GM21367 (cell line): ENCODE data around the gene OBSCN.

ENCODE experiments used
- ATAC-seq: cut with Tn5 transposase; IDR thresholded peaks from one replicate; pipeline ENCODE4 v1.9.1; 2021; ENCODE audit not compliant: unreplicated experiment

Gene OBSCN

GRCh38 chr1:228350831-228351781 is 143.3 kb downstream of the OBSCN start:
- no peak for ATAC-seq

DNA sequence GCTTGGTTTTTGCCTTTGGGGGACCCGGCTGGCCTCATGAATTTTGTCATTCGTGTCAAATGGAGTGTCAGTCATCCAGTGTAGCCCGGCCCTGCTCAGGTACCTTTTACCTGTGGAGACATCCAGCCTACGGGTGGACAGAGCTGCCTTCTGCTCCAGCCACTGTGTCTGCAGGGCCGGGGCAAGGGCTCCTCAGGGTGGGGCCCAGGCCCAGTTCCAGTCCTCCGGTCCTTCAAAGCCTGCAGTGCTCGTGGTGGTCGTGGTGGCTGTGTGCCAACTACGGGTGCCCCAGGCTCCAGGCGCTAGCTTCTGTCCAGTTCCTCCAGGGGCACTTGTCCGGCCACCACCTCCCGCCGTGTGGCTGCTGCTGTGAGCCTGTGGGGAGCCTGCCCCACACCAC is 144.0 kb downstream of the OBSCN start:
- ATAC-seq: no peak

DNA sequence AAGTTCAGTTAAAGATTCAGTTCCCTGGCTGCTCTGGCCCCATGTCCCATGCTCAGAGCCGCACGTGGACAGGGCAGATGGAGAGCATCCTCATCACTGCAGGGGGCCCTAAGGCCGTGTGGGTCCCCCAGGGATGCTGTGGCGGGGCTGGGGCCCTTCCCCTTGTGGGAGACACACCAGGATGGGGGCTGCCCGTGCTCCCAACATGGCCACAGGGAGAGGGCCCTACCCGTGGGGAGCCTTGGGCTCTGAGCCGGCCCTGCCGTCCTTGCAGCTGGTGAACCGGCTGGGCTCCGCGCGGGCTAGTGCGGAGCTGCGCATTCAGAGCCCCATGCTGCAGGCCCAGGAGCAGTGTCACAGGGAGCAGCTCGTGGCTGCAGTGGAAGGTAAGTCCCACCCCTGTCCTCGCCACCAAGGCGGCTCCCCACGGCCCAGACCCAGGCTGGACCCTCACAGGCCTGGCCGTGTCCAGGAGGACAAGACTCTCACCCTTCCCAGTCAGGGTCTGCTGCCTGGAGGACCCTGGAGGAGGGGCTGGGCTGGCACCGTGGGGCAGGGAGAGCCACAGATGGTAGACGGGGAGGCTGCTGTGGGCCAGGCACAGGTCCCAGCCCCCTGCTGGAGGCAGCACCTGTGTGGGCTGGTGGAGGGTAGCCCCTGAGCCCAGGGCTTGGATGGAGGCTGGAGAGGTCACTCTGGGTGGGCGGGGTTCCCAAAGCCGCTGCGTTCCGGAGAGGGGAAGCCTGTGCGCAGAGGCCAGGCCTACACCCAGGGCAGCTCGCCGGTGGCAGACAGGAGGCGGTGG is 145.0 kb downstream of the OBSCN start:
- ATAC-seq: no peak

- ATAC-seq: no peak
Observed at GRCh38 chr1:228353601-228354371, 145.9 kb downstream of the OBSCN start.

- ATAC-seq: no peak
Observed at GRCh38 chr1:228354390-228355320, 146.8 kb downstream of the OBSCN start.

GRCh38 chr1:228356897-228357680 is 149.2 kb downstream of the OBSCN start:
- ATAC-seq: no peak

GRCh38 chr1:228358039-228358763 is 150.4 kb downstream of the OBSCN start:
- ATAC-seq: no peak

DNA sequence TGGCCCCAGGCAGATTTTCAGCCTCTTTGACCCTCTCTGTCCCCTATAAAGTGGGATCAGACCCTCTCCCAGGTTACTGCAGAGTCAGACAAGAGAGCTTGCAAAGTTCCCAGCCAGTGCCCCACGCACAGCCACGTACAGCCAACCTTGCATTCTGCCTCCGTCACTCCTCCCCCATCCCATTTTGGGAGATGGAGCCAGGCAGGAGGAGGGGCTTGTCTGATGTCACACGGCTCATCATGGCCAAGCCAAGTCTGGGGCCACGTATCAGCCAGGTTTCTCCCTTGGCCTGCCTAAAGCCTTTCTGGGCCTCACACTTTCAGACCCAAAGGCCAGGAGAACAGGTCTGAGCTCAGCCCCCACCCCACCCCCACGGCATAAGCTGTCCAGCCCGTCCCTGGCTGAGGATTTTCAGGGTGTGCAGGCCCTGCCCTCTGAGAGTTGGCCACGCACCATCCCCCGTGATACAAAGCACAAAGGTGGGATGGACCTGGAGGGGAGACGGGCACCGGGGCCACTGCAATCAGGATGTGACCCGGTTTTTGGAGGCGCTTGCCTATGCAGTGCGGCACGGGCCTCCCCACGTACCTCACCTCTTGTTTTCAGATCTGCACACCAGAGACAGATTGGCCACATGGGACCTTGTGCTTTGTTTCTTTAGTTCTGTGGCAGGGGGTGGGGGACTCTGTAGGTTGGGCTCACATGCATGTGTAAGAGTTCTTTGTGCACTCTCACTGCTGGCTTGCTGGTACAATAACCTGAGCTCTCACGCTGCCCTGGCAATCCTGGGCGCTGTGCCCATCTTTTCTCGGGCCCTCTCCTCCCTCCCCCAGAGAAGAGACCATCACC is 151.1 kb downstream of the OBSCN start:
- no peak for ATAC-seq

GRCh38 chr1:228359613-228360532 is 152.0 kb downstream of the OBSCN start:
- ATAC-seq: no peak

GRCh38 chr1:228360533-228361313 is 152.9 kb downstream of the OBSCN start:
- no peak for ATAC-seq

- ATAC-seq: no peak
Observed at GRCh38 chr1:228361314-228362140, 153.7 kb downstream of the OBSCN start.

DNA sequence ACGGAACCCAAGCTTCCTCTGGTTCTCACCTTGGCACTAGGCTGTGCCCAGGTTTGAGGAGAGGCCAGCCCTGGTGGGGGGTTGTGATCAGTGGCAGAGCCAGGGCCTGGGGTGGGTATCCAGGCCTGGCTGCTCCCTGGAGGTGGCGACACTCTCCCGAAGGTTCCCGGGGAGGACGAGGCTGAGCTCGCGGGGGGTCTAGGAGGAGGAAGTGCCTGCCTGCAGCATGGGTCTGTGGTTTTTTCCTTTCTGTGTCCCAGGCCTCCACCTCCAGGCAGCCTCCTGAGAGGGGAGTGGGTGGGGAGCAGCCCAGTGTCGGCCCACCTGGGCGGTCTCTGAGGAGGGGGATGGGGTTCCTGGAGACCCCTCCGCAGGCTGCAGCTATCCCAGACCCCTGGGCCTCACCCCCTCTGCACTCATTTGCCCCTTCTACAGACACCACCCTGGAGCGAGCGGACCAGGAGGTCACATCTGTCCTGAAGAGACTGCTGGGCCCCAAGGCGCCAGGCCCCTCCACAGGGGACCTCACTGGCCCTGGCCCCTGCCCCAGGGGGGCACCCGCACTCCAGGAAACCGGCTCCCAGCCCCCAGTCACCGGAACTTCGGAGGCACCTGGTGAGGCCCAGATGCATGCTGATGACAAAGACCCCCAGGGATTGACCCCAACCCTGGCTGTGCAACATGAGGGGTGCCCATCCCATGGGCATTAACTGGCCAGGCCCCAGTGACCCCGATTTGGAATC is 154.5 kb downstream of the OBSCN start:
- no peak for ATAC-seq

DNA sequence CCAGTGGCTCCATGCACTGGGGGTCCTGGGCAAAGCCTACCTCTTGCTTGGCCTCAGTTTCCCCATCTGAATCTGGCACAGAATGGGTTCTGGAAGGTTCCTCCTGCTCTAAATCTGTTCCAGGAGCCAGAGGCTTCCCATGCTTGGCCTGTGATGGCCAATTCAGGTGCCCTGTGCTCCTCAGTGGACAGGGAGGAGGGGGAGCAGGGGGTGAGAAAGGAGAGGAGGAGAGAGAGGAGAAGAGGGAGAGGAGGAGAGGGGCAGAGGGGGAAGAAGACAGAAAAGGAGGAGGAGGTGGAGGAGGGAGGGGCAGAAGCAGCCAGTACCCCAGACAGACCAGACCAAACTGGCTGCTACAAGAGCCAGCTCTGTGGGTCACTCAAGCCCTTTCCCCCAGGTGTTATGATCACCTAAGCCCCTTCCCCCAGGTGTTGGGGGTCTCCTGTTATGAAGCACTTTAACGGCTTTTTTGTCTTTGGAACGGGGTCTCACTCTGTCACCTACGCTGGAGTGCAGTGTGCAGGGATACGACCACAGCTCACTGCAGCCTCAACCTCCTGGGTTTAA is 155.1 kb downstream of the OBSCN start:
- no peak for ATAC-seq

DNA sequence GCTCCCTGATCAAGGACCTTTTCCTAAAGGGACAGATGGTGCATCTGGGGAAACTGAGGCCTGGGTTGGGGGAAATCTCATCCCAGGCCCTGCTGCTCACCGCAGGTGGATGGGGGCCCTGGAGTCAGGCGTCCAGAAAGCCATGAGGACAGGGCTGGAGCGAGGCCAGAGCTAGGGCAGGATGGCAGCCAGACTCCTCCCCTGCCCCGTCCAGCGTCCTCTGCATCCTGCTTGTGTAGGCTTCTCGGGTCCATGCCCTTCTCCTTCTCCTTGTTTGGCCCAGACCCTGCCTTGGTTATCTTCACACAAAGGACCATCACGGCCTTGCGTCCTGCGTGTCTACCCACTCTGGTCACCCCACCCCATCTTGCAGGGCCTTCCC is 155.8 kb downstream of the OBSCN start:
- ATAC-seq: no peak
